Neural cell (in vitro differentiated cells): ENCODE data around the gene ITPR2. TPM values are rescaled to one million over a fixed set of nuclear protein-coding genes. Genes with fewer than 3 reads are reported as not detected.

Source experiments
- H2AFZ ChIP-seq: fragments of 200-600, 300-800 bp; sonication (generic), shearing (Covaris generic); 2 replicates; pipeline ENCODE4 v1.6.0; 2014; ENCODE audit warnings: low read depth, mild to moderate bottlenecking, antibody characterized with exemption, low read length, moderate library complexity
- H3F3A ChIP-seq: fragments of 200-600 bp; shearing (Covaris generic); 2 replicates; pipeline ENCODE4 v1.6.1; 2016; ENCODE audit warnings: mild to moderate bottlenecking, moderate library complexity, mixed read lengths, antibody characterized with exemption, low read length; ENCODE audit not compliant: insufficient read depth, poor library complexity, severe bottlenecking
- H3K27ac ChIP-seq: fragments of 200-600, 300-800 bp; sonication (generic), shearing (Covaris generic); 2 replicates; pipeline ENCODE4 v1.5.1; 2014; ENCODE audit warnings: mild to moderate bottlenecking, low read length, moderate library complexity
- H3K27me3 ChIP-seq: fragments of 300-800, 200-600 bp; sonication (generic), shearing (Covaris generic); 2 replicates; pipeline ENCODE4 v1.6.0; 2014; ENCODE audit warnings: mild to moderate bottlenecking, low read depth, low read length, moderate library complexity; ENCODE audit not compliant: insufficient read depth
- H3K36me3 ChIP-seq: fragments of 300-800, 200-600 bp; sonication (generic), shearing (Covaris generic); 2 replicates; pipeline ENCODE4 v1.5.1; 2014; ENCODE audit warnings: mild to moderate bottlenecking, antibody characterized with exemption, low read length, moderate library complexity; ENCODE audit not compliant: insufficient read depth
- H3K4me2 ChIP-seq: fragments of 300-800, 200-600 bp; sonication (generic), shearing (Covaris generic); 2 replicates; pipeline ENCODE4 v1.6.0; 2014; ENCODE audit warnings: mild to moderate bottlenecking, low read length
- H3K4me3 ChIP-seq: fragments of 300-800, 200-600 bp; sonication (generic), shearing (Covaris generic); 2 replicates; pipeline ENCODE4 v1.5.1; 2014; ENCODE audit warnings: mild to moderate bottlenecking, low read length, moderate library complexity
- H3K79me2 ChIP-seq: fragments of 200-600 bp; shearing (Covaris generic); replicated peaks from 2 replicates; pipeline ENCODE4 v1.6.0; 2014; ENCODE audit warnings: mild to moderate bottlenecking, low read length, moderate library complexity; ENCODE audit not compliant: insufficient read depth
- H3K9ac ChIP-seq: fragments of 300-800, 200-600 bp; sonication (generic), shearing (Covaris generic); 2 replicates; pipeline ENCODE4 v1.6.1; 2016; ENCODE audit warnings: mild to moderate bottlenecking, low read length, mixed read lengths
- H3K9me2 ChIP-seq: fragments of 200-600 bp; shearing (Covaris generic); 2 replicates; pipeline ENCODE4 v1.6.1; 2016; ENCODE audit warnings: mild to moderate bottlenecking, low read length, mixed read lengths; ENCODE audit not compliant: insufficient read depth
- H3K9me3 ChIP-seq: fragments of 200-600, 300-800 bp; sonication (generic), shearing (Covaris generic); 2 replicates; pipeline ENCODE4 v1.6.1; 2016; ENCODE audit warnings: mild to moderate bottlenecking, mixed run types, low read length, moderate library complexity, mixed read lengths
- H4K20me1 ChIP-seq: fragments of 200-600 bp; shearing (Covaris generic); 2 replicates; pipeline ENCODE4 v1.6.1; 2016; ENCODE audit warnings: mild to moderate bottlenecking, mixed run types; ENCODE audit not compliant: insufficient read depth
- EP300 ChIP-seq: fragments of 450-650 bp; conservative IDR thresholded peaks from 2 replicates; pipeline ENCODE4 v1.6.1; 2014; ENCODE audit warnings: antibody characterized with exemption, mild to moderate bottlenecking, moderate library complexity; ENCODE audit not compliant: poor library complexity, severe bottlenecking
- EZH2 ChIP-seq: fragments of 200-600, 300-800 bp; shearing (Covaris generic), sonication (generic); IDR thresholded peaks from 2 replicates; pipeline ENCODE4 v1.6.1; 2014; ENCODE audit warnings: antibody characterized with exemption, low read length, borderline replicate concordance, mild to moderate bottlenecking; ENCODE audit not compliant: insufficient read depth, poor library complexity, severe bottlenecking
- MXI1 ChIP-seq: fragments of 450-650 bp; conservative IDR thresholded peaks from 2 replicates; pipeline ENCODE4 v1.6.1; 2014; ENCODE audit warnings: antibody characterized with exemption, mild to moderate bottlenecking; ENCODE audit not compliant: poor library complexity, severe bottlenecking
- POLR2AphosphoS5 ChIP-seq: IDR thresholded peaks from 2 replicates; pipeline ENCODE4 v1.6.1; 2012
- RAD21 ChIP-seq: fragments of 450-650 bp; conservative IDR thresholded peaks from 2 replicates; pipeline ENCODE4 v1.6.1; 2014; ENCODE audit warnings: antibody characterized with exemption, mild to moderate bottlenecking, moderate library complexity
- REST ChIP-seq: IDR thresholded peaks from 2 replicates; pipeline ENCODE4 v1.6.1; 2012; ENCODE audit warnings: borderline replicate concordance
- SMC3 ChIP-seq: fragments of 450-650 bp; conservative IDR thresholded peaks from 2 replicates; pipeline ENCODE4 v1.6.1; 2014; ENCODE audit warnings: antibody characterized with exemption, mild to moderate bottlenecking, moderate library complexity; ENCODE audit not compliant: poor library complexity
- TAF1 ChIP-seq: IDR thresholded peaks from 2 replicates; pipeline ENCODE4 v1.6.1; 2012; ENCODE audit warnings: low read depth
- polyA plus RNA-seq: library from polyadenylated mRNA; depleted of rRNA; stranded (reverse); fragments of >200 nt; gene quantifications from 2 replicates; pipeline ENCODE4 v1.2.3, GENCODE V29; 2014
- TF ChIP-seq, protein P1 (sequence below): fragments of 450-650 bp; IDR thresholded peaks from 2 replicates; pipeline ENCODE4 v1.5.1; 2014; ENCODE audit warnings: antibody characterized with exemption, mild to moderate bottlenecking, moderate library complexity; ENCODE audit not compliant: poor library complexity, severe bottlenecking

The ITPR2 gene
- polyA plus RNA-seq, 1 donor from 2014 or later = 2.0 TPM

DNA sequence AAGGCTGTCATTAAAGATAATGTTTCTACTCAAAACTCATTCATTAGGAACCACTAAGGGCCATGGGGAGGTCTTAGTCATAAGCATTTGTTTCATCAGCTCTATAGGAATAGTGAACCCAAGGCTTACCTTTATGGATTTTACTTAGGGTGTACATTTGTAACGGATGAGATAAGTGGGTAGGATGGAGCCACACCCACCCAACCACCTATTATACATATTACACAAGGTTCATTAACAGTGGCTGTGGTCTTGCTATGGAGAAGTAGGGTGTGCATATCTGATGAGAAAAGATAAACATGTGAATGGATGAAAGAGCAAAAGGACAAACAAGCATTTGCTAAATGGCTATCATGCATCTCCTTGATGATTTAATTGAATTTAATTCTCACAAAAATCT lies 39.6 kb upstream of the ITPR2 start:
- no peak overlapping the region for H3K27ac ChIP-seq
- no peaks in the 10 kb centered on the region for H3K36me3 ChIP-seq
- TF ChIP-seq RAD21 (no peak), EZH2 (no peak), REST (no peak), SMC3 (no peak), TAF1 (no peak), POLR2AphosphoS5 (no peak)
- no peaks in the 10 kb centered on the region for H3K79me2 ChIP-seq
- H3K4me3 ChIP-seq = no peak overlapping the region
- no peaks in the 10 kb centered on the region for H4K20me1 ChIP-seq
- H3K9me2 ChIP-seq = no peaks in the 10 kb centered on the region
- H3F3A ChIP-seq = no peaks in the 10 kb centered on the region
- H2AFZ ChIP-seq = no peak overlapping the region
- H3K4me2 ChIP-seq = no peak overlapping the region
- no peaks in the 10 kb centered on the region for H3K27me3 ChIP-seq
- H3K9me3 ChIP-seq = no peaks in the 10 kb centered on the region
- no peak overlapping the region for H3K9ac ChIP-seq

DNA sequence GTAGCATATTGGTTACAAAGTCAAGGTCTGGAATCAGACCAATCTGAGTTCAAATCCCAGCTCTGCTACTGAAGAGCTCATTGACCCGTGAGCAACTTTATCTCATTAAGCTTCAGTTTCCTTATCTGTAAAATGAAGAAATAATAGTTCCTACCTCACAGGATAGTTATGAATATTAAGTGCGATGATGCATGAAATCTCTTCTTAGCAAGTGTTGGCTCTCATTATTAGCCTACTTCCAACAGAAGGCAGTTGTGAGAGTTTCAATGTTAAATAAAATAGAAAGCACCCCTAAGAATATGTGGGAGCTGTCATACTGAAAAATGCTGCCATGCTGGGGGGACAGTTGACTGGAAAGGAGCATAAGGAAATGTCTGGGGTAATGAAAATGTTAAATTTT lies 39.0 kb upstream of the ITPR2 start:
- Histone ChIP-seq H3K4me2 (no peak overlapping the region), H3K9ac (no peak overlapping the region), H3K79me2 (no peaks in the 10 kb centered on the region), H3K36me3 (no peaks in the 10 kb centered on the region), H3K9me2 (no peaks in the 10 kb centered on the region), H4K20me1 (no peaks in the 10 kb centered on the region), H3K4me3 (no peak overlapping the region), H3K9me3 (no peaks in the 10 kb centered on the region), H2AFZ (no peak overlapping the region), H3F3A (no peaks in the 10 kb centered on the region), H3K27ac (no peak overlapping the region), H3K27me3 (no peaks in the 10 kb centered on the region)
- TF ChIP-seq TAF1 (no peak), RAD21 (no peak), SMC3 (no peak), REST (no peak), EP300 (no peak), EZH2 (no peak), POLR2AphosphoS5 (no peak), MXI1 (no peak)
- TF ChIP-seq, protein P1, sequence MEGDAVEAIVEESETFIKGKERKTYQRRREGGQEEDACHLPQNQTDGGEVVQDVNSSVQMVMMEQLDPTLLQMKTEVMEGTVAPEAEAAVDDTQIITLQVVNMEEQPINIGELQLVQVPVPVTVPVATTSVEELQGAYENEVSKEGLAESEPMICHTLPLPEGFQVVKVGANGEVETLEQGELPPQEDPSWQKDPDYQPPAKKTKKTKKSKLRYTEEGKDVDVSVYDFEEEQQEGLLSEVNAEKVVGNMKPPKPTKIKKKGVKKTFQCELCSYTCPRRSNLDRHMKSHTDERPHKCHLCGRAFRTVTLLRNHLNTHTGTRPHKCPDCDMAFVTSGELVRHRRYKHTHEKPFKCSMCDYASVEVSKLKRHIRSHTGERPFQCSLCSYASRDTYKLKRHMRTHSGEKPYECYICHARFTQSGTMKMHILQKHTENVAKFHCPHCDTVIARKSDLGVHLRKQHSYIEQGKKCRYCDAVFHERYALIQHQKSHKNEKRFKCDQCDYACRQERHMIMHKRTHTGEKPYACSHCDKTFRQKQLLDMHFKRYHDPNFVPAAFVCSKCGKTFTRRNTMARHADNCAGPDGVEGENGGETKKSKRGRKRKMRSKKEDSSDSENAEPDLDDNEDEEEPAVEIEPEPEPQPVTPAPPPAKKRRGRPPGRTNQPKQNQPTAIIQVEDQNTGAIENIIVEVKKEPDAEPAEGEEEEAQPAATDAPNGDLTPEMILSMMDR = no peak
